Neuronal stem cell (in vitro differentiated cells): ENCODE results near the gene SLC35A1.

Experiments
- DNase-seq: peaks from one replicate; pipeline ENCODE4 v3.0.0-alpha.2; 2013; ENCODE audit warnings: low spot score
- H2AFZ ChIP-seq: one replicate; pipeline ENCODE4 v1.6.1; 2013; ENCODE audit warnings: mild to moderate bottlenecking, low read length, inconsistent platforms
- H2AK5ac ChIP-seq: 2 replicates; pipeline ENCODE4 v1.6.1; 2013; ENCODE audit warnings: low read depth, mild to moderate bottlenecking, inconsistent platforms, low read length, moderate library complexity, mixed read lengths
- H2BK120ac ChIP-seq: 2 replicates; pipeline ENCODE4 v1.6.1; 2013; ENCODE audit warnings: low read depth, mild to moderate bottlenecking, inconsistent platforms, low read length, moderate library complexity, mixed read lengths
- H2BK12ac ChIP-seq: one replicate; pipeline ENCODE4 v1.6.1; 2013; ENCODE audit warnings: low read length, inconsistent platforms
- H2BK15ac ChIP-seq: 2 replicates; pipeline ENCODE4 v1.6.1; 2013; ENCODE audit warnings: mild to moderate bottlenecking, low read length, inconsistent platforms, mixed read lengths
- H2BK5ac ChIP-seq: one replicate; pipeline ENCODE4 v1.6.1; 2013; ENCODE audit warnings: inconsistent platforms, mild to moderate bottlenecking, low read length, moderate library complexity
- H3K14ac ChIP-seq: one replicate; pipeline ENCODE4 v1.6.1; 2013; ENCODE audit warnings: low read length, inconsistent platforms
- H3K18ac ChIP-seq: 2 replicates; pipeline ENCODE4 v1.6.1; 2013; ENCODE audit warnings: low read length, inconsistent platforms
- H3K23ac ChIP-seq: 2 replicates; pipeline ENCODE4 v1.6.1; 2013; ENCODE audit warnings: low read depth, mild to moderate bottlenecking, mixed read lengths, low read length, inconsistent platforms; ENCODE audit not compliant: poor library complexity
- H3K27ac ChIP-seq: replicated peaks from 3 replicates; pipeline ENCODE4 v1.5.1; 2013; ENCODE audit warnings: low read length, inconsistent platforms
- H3K27me3 ChIP-seq, 3 experiments: 2 replicates each; pipeline ENCODE4 v1.6.1; 2013; ENCODE audit warnings: low read length in 3 of 3, mild to moderate bottlenecking in 2 of 3, inconsistent platforms in 1 of 3, low read depth in 1 of 3, mixed read lengths in 1 of 3, moderate library complexity in 1 of 3; ENCODE audit not compliant: control insufficient read depth in 3 of 3, insufficient read depth in 3 of 3
- H3K36me3 ChIP-seq, 2 donors: replicated peaks in 1 of 2; 2 replicates each; pipeline ENCODE4 v1.6.1; 2013; ENCODE audit warnings: low read length in 2 of 2; ENCODE audit not compliant: control insufficient read depth in 2 of 2, insufficient read depth in 2 of 2
- H3K4ac ChIP-seq: 2 replicates; pipeline ENCODE4 v1.6.1; 2013; ENCODE audit warnings: inconsistent platforms, mild to moderate bottlenecking, low read length, moderate library complexity
- H3K4me1 ChIP-seq, 2 donors: 1 replicate in 1 of 2; 2 replicates in 1 of 2; pipeline ENCODE4 v1.6.1; 2013; ENCODE audit warnings: low read length in 2 of 2, low read depth in 1 of 2; ENCODE audit not compliant: control insufficient read depth in 2 of 2, insufficient read depth in 1 of 2
- H3K4me2 ChIP-seq: one replicate; pipeline ENCODE4 v1.6.1; 2013; ENCODE audit warnings: mild to moderate bottlenecking, low read length, inconsistent platforms; ENCODE audit not compliant: insufficient read depth, poor library complexity, severe bottlenecking
- H3K4me3 ChIP-seq, 2 donors: 2 replicates each; pipeline ENCODE4 v1.5.1; 2013; ENCODE audit warnings: low read length in 2 of 2, mild to moderate bottlenecking in 2 of 2, inconsistent platforms in 1 of 2, moderate library complexity in 1 of 2
- H3K79me1 ChIP-seq: one replicate; pipeline ENCODE4 v1.6.1; 2013; ENCODE audit warnings: low read depth, mild to moderate bottlenecking, inconsistent platforms, low read length, moderate library complexity
- H3K9ac ChIP-seq: one replicate; pipeline ENCODE4 v1.6.1; 2013; ENCODE audit warnings: mild to moderate bottlenecking, low read depth, low read length, inconsistent platforms; ENCODE audit not compliant: poor library complexity
- H3K9me3 ChIP-seq, 2 donors: replicated peaks in 1 of 2; 2 replicates each; pipeline versions ENCODE3 to v1.6.1; 2013; ENCODE audit warnings: low read length in 2 of 2, mild to moderate bottlenecking in 2 of 2, inconsistent platforms in 1 of 2, low read depth in 1 of 2, mixed read lengths in 1 of 2, moderate library complexity in 1 of 2; ENCODE audit not compliant: control insufficient read depth in 2 of 2, insufficient read depth in 1 of 2
- H4K8ac ChIP-seq: one replicate; pipeline ENCODE4 v1.6.1; 2013; ENCODE audit warnings: low read depth, mild to moderate bottlenecking, inconsistent platforms, low read length, moderate library complexity
- H4K91ac ChIP-seq: one replicate; pipeline ENCODE4 v1.6.1; 2013; ENCODE audit warnings: low read length, low read depth, mild to moderate bottlenecking, inconsistent platforms; ENCODE audit not compliant: poor library complexity
- WGBS, 2 donors: extraction: QIAGEN DNeasy Blood & Tissue Kit; methylation state at CpG; one replicate each; pipeline ENCODE4 v1.1.7; 2013; ENCODE audit warnings: missing lambda C conversion rate in 2 of 2, mixed read lengths in 1 of 2; ENCODE audit not compliant: insufficient read length in 2 of 2, insufficient replicate concordance in 1 of 2; ENCODE audit errors: extremely low coverage in 2 of 2; 5-methylcytosine and 5-hydroxymethylcytosine counted together

Gene SLC35A1

DNA sequence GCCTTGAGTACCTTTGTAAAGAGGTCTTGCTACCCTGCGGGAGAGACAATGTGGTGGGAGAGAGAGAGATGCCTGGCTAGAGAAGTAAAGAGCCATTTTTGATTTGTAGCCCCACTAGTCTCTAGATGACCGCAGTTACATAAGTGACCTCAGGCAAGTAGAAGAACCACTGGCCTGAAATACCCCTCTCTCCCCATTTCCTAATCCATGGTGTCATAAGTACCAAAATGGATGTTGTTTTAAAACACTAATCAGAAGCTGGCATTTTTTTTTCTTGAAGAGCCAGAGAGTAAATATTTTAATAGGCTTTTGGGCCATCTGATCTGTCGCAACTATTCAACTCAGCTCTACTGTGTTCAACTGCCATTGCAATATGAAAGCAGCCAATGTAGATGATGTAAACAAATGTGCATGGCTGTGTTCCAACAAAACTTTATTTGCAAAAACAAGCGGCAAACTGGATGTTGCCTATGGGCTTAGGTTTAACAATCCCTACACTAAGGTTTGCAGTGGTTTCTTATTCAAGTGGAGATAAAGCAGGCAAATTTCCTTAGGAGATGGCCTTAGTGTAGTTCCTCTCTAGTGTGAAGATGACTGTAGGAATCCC lies 80.5 kb downstream of the SLC35A1 start:
- H2BK15ac ChIP-seq, result no peak overlapping the region
- DNase-seq, result no peak
- no peak overlapping the region for H3K4me3 ChIP-seq
- H2AFZ ChIP-seq, result no peak overlapping the region
- H3K27ac ChIP-seq, result no peak overlapping the region
- H2AK5ac ChIP-seq, result no peak overlapping the region
- H3K4me1 ChIP-seq, result no peaks in the 10 kb centered on the region
- H4K91ac ChIP-seq, result no peak overlapping the region
- no peaks in the 10 kb centered on the region for H3K9me3 ChIP-seq
- no peak overlapping the region for H3K23ac ChIP-seq
- H3K79me1 ChIP-seq, result no peaks in the 10 kb centered on the region
- H3K18ac ChIP-seq, result no peak overlapping the region
- peaks cover 4 to 95% of the 10 kb centered on the region in 2 donors for H3K36me3 ChIP-seq
- no peak overlapping the region for H2BK5ac ChIP-seq
- no peak overlapping the region for H3K4me2 ChIP-seq
- no peaks in the 10 kb centered on the region for H3K27me3 ChIP-seq
- H4K8ac ChIP-seq, result no peak overlapping the region
- WGBS, 2 donors, result no CpG with 5 or more reads among the region's 4 CpGs
- no peak overlapping the region for H2BK12ac ChIP-seq
- no peak overlapping the region for H3K9ac ChIP-seq
- H3K4ac ChIP-seq, result no peak overlapping the region
- H3K14ac ChIP-seq, result no peak overlapping the region
- no peak overlapping the region for H2BK120ac ChIP-seq

DNA sequence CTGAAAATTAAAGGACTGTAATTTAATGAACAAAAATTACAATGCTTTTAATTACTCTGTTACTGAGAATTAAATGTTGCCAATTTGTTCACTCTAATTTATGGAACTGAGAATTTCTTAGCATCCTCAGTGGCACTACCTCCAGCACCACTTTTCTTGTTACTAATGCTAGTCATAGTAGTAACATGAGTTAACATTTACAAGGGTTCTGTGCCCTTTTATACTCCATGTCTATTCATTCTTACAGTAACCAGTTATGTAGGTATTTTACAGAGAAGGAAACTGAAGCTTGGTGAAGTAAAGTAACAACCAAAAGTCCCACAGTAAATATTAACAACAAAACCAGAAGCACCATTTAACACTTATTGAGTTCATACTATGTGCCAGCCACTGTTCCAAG lies 82.7 kb downstream of the SLC35A1 start:
- H2AK5ac ChIP-seq, result no peak overlapping the region

DNA sequence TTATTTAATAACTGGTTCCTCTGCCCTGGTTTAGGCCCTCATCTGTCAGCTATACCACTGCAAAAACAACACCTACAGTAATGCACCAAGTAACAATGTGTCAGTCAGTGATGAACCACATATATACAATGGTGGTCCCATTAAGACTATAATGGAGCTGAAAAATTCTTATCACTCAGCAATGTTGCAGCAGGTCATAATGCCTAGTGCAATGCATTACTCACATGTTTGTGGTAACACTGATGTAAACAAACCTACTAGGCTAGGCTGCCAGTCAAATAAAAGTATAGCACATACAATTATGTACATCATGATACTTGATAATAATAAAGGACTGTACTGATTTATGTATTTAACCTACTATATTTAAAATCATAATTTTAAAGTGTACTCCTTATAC lies 85.7 kb downstream of the SLC35A1 start:
- Histone ChIP-seq H2BK12ac (no peak overlapping the region), H2AK5ac (no peak overlapping the region), H3K4me2 (no peak overlapping the region), H3K9ac (no peak overlapping the region), H3K4me1 (no peaks in the 10 kb centered on the region), H3K18ac (no peak overlapping the region), H3K14ac (no peak overlapping the region), H2BK120ac (no peak overlapping the region), H2AFZ (no peak overlapping the region), H3K9me3 (no peaks in the 10 kb centered on the region), H3K36me3 (peaks cover 7 to 90% of the 10 kb centered on the region in 2 donors), H2BK5ac (no peak overlapping the region), H3K4ac (no peak overlapping the region), H4K91ac (no peak overlapping the region), H3K27ac (no peak overlapping the region), H3K27me3 (no peaks in the 10 kb centered on the region), H3K79me1 (no peaks in the 10 kb centered on the region), H2BK15ac (no peak overlapping the region), H4K8ac (no peak overlapping the region), H3K23ac (no peak overlapping the region), H3K4me3 (no peak overlapping the region)
- DNase-seq, result no peak

More for the DNA sequence above, 82.7 kb downstream of the SLC35A1 start:
- no peak overlapping the region for H2BK120ac ChIP-seq
- H4K8ac ChIP-seq, result no peak overlapping the region
- H3K4me2 ChIP-seq, result no peak overlapping the region
- no peak overlapping the region for H2BK15ac ChIP-seq
- no peak overlapping the region for H2AFZ ChIP-seq
- H3K4me3 ChIP-seq, result no peak overlapping the region
- H2BK5ac ChIP-seq, result no peak overlapping the region
- no peaks in the 10 kb centered on the region for H3K4me1 ChIP-seq
- no peak overlapping the region for H2BK12ac ChIP-seq
- peaks cover 4 to 90% of the 10 kb centered on the region in 2 donors for H3K36me3 ChIP-seq
- H3K18ac ChIP-seq, result no peak overlapping the region
- H3K4ac ChIP-seq, result no peak overlapping the region
- H3K79me1 ChIP-seq, result no peaks in the 10 kb centered on the region
- no peak overlapping the region for H3K14ac ChIP-seq
- H4K91ac ChIP-seq, result no peak overlapping the region
- no peak overlapping the region for H3K23ac ChIP-seq
- no peaks in the 10 kb centered on the region for H3K9me3 ChIP-seq
- DNase-seq, result no peak
- no peaks in the 10 kb centered on the region for H3K27me3 ChIP-seq
- no peak overlapping the region for H3K27ac ChIP-seq
- no peak overlapping the region for H3K9ac ChIP-seq

DNA sequence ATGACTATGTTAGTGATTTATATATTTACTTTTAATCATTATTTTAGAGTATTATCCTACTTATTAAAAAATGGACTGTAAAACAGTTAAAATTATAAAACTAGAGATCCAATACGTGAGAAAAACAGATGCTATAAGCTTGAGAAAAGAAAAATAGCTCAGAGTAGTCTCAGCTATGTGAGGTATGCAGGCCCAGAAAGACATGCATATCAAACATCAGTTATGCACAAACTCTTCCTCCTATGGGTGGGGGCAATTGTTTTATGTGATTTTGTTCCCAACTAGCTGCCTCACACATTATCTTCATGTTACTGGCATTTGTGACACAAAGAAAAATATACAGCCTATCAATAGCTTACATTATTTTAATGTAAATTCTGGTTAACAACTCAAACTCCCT lies 88.2 kb downstream of the SLC35A1 start:
- H3K9ac ChIP-seq, result no peak overlapping the region
- H3K23ac ChIP-seq, result no peak overlapping the region
- no peak overlapping the region for H2AK5ac ChIP-seq
- H2BK120ac ChIP-seq, result no peak overlapping the region
- no peak overlapping the region for H2BK15ac ChIP-seq
- H3K18ac ChIP-seq, result no peak overlapping the region
- H3K4me1 ChIP-seq, result no peaks in the 10 kb centered on the region
- H3K79me1 ChIP-seq, result no peaks in the 10 kb centered on the region
- peaks cover 4 to 88% of the 10 kb centered on the region in 2 donors for H3K36me3 ChIP-seq
- H3K4me2 ChIP-seq, result no peak overlapping the region
- H3K4ac ChIP-seq, result no peak overlapping the region
- H3K27me3 ChIP-seq, result no peaks in the 10 kb centered on the region
- H3K9me3 ChIP-seq, result no peaks in the 10 kb centered on the region
- no peak overlapping the region for H2BK12ac ChIP-seq
- no peak overlapping the region for H3K14ac ChIP-seq
- H3K27ac ChIP-seq, result no peak overlapping the region
- DNase-seq, result no peak
- no peak overlapping the region for H4K91ac ChIP-seq
- H4K8ac ChIP-seq, result no peak overlapping the region
- no peak overlapping the region for H2AFZ ChIP-seq
- H2BK5ac ChIP-seq, result no peak overlapping the region
- H3K4me3 ChIP-seq, result no peak overlapping the region
- WGBS, 2 donors, result no CpG with 5 or more reads among the region's 1 CpG
